Islet of Langerhans (tissue), 1 donor: ENCODE measurements around the gene FAM83C.
"Not testable (repeated sequence)": the region's sequence is repeated elsewhere in the genome, so short reads cannot be mapped to it uniquely, and the experiment has no call there.

ENCODE experiments used
- FAIRE-seq: peaks from one replicate; lab custom pipeline; 2011; peaks lifted over from hg19 to GRCh38; lab: Jason Lieb, UNC

The FAM83C gene

GRCh38 chr20:35263532-35264341 lies 28.5 kb downstream of the FAM83C start:
- FAIRE-seq = no peak

- not testable (repeated sequence) for FAIRE-seq
These were observed 29.3 kb downstream of the FAM83C start for GRCh38 chr20:35262731-35263531.

GRCh38 chr20:35262321-35262720 lies 29.9 kb downstream of the FAM83C start:
- not testable (repeated sequence) for FAIRE-seq

- FAIRE-seq = no peak
These were observed 31.8 kb downstream of the FAM83C start for GRCh38 chr20:35260426-35260825.

GRCh38 chr20:35257175-35257909 lies 34.9 kb downstream of the FAM83C start:
- FAIRE-seq = no peak

- FAIRE-seq = no peak
These were observed 37.7 kb downstream of the FAM83C start for GRCh38 chr20:35254448-35254999.

- no peak for FAIRE-seq
These were observed 39.2 kb downstream of the FAM83C start for GRCh38 chr20:35253010-35253409.

- FAIRE-seq = not testable (repeated sequence)
These were observed 39.6 kb downstream of the FAM83C start for GRCh38 chr20:35252598-35252997.

GRCh38 chr20:35252037-35252461 lies 40.2 kb downstream of the FAM83C start:
- FAIRE-seq = no peak

GRCh38 chr20:35251613-35251940 lies 40.6 kb downstream of the FAM83C start:
- no peak for FAIRE-seq

GRCh38 chr20:35248641-35249475 lies 43.4 kb downstream of the FAM83C start:
- no peak for FAIRE-seq

- FAIRE-seq = no peak
These were observed 45.5 kb downstream of the FAM83C start for GRCh38 chr20:35246723-35247122.

- no peak for FAIRE-seq
These were observed 48.2 kb downstream of the FAM83C start for GRCh38 chr20:35243986-35244385.

GRCh38 chr20:35243317-35243716 lies 48.9 kb downstream of the FAM83C start:
- FAIRE-seq = no peak

- FAIRE-seq = no peak
These were observed 51.4 kb downstream of the FAM83C start for GRCh38 chr20:35240811-35241293.

GRCh38 chr20:35240083-35240810 lies 52.0 kb downstream of the FAM83C start:
- no peak for FAIRE-seq

- no peak for FAIRE-seq
These were observed 53.5 kb downstream of the FAM83C start for GRCh38 chr20:35238735-35239134.

- no peak for FAIRE-seq
These were observed 54.1 kb downstream of the FAM83C start for GRCh38 chr20:35238170-35238569.

GRCh38 chr20:35237486-35237885 lies 54.7 kb downstream of the FAM83C start:
- no peak for FAIRE-seq

GRCh38 chr20:35235881-35236280 lies 56.3 kb downstream of the FAM83C start:
- FAIRE-seq = no peak
